Transverse colon (tissue), 4 donors: ENCODE results near the gene HACD1. TPM values are rescaled to one million over a fixed set of nuclear protein-coding genes. Genes with fewer than 3 reads are reported as not detected.
A peak's percentile ranks its signal among the peaks of the same experiment; 100 is the strongest.

Experiments
- DNase-seq: peaks from one replicate; pipeline ENCODE4 v3.0.0-alpha.2; 2019
- H3K27ac ChIP-seq, 4 donors: fragments of 200-600 bp; sonication (generic); 2 replicates each; pipeline ENCODE4 v1.5.1; 2016 to 2018; ENCODE audit warnings: inconsistent platforms in 4 of 4
- H3K27me3 ChIP-seq: fragments of 200-600 bp; sonication (generic); 2 replicates; pipeline ENCODE4 v1.5.1; 2017; ENCODE audit warnings: inconsistent platforms
- H3K36me3 ChIP-seq, 4 donors: fragments of 200-600 bp; sonication (generic); 2 replicates each; pipeline ENCODE4 v1.5.1; 2017 to 2019; ENCODE audit warnings: inconsistent platforms in 4 of 4
- H3K4me1 ChIP-seq, 4 donors: fragments of 200-600 bp; sonication (generic); 2 replicates each; pipeline ENCODE4 v1.5.1; 2017 to 2020; ENCODE audit warnings: inconsistent platforms in 4 of 4
- H3K4me3 ChIP-seq, 4 donors: fragments of 200-600 bp; sonication (generic); 1 replicate in 1 of 4; 2 replicates in 3 of 4; pipeline versions ENCODE4 v1.5.1 to v1.6.1; 2017 to 2019; ENCODE audit warnings: inconsistent platforms in 4 of 4
- H3K9me3 ChIP-seq, 2 donors: fragments of 200-600 bp; sonication (generic); 2 replicates each; pipeline ENCODE4 v1.5.1; 2017 to 2019; ENCODE audit warnings: inconsistent platforms in 2 of 2
- CTCF ChIP-seq, 5 experiments: fragments of 200-600 bp in 3 of 5; fragments of 450-650 bp in 2 of 5; sonication (generic) in 3 of 5; IDR thresholded peaks; 1 replicate in 2 of 5; 2 replicates in 3 of 5; pipeline ENCODE4 v1.5.1; 2016 to 2017; ENCODE audit warnings: antibody characterized with exemption in 5 of 5, inconsistent platforms in 3 of 5, mild to moderate bottlenecking in 2 of 5, moderate library complexity in 1 of 5
- EP300 ChIP-seq: sonication (generic); formaldehyde crosslinking; IDR thresholded peaks from one replicate; pipeline ENCODE4 v1.6.1; 2017; ENCODE audit warnings: antibody characterized with exemption, low read depth
- POLR2A ChIP-seq: fragments of 450-650 bp; IDR thresholded peaks from one replicate; pipeline ENCODE4 v1.6.1; 2016; ENCODE audit warnings: antibody characterized with exemption, mild to moderate bottlenecking, moderate library complexity
- POLR2AphosphoS5 ChIP-seq, 3 donors: sonication (generic); formaldehyde crosslinking; IDR thresholded peaks; one replicate each; pipeline ENCODE4 v1.6.1; 2016; ENCODE audit warnings: antibody characterized with exemption in 3 of 3
- WGBS, 2 donors: methylation state at CpG; one replicate each; pipeline ENCODE4 v1.1.5; 2018; ENCODE audit warnings: low coverage in 1 of 2; 5-methylcytosine and 5-hydroxymethylcytosine counted together
- in situ Hi-C, 4 donors: fragments of 200-750 bp; cut with MboI; loops; one replicate each; pipeline versions ENCODE4 v1.15.0 to v1.15.1; 2017; ENCODE audit warnings: low sequenced_read_pairs in 3 of 4, low pct_ligation_motif_present in 1 of 4, low pct_unique_long_range_greater_than_20kb in 1 of 4
- intact Hi-C: fragments of 100-400 bp; cut with DNase I; formaldehyde crosslinking; loops from one replicate; pipeline ENCODE4 v1.15.1; 2023; ENCODE audit warnings: low total_unique reads
- total RNA-seq, 4 donors: library from RNA; depleted of rRNA; stranded (reverse); fragments of >200 nt; gene quantifications; one replicate each; pipeline ENCODE4 v1.1.0, GENCODE V29; 2016

The HACD1 gene
- total RNA-seq, 4 donors from 2014 or later = 6.7 to 52.3 (median 16.5) TPM; not detected in 1

- peak overlapping the region; percentile 84 to 93 (median 91) for H3K27ac ChIP-seq
- peak; percentile 68 for DNase-seq
- in situ Hi-C loops = loop anchor here in 3 of 4 donors (25.0 kb wide), 4 partner anchors 246 to 621 kb away; no protein-coding TSS in a partner anchor
- no peak for TF ChIP-seq CTCF (IDR thresholded peaks at IDR 0.05)
- TF ChIP-seq EP300 = no peak
- no peak for TF ChIP-seq POLR2AphosphoS5 (IDR thresholded peaks at IDR 0.05)
- no peak for TF ChIP-seq POLR2A
- H3K36me3 ChIP-seq = no peaks in the 10 kb centered on the region
- H3K27me3 ChIP-seq = peaks cover 22% of the 10 kb centered on the region
- peak overlapping the region; percentile 80 to 94 (median 82) for H3K4me3 ChIP-seq
- WGBS, 2 donors = 4 to 20% methylated on average over 1 to 24 of the region's 48 CpGs
- H3K9me3 ChIP-seq = no peaks in the 10 kb centered on the region
- H3K4me1 ChIP-seq = peaks cover 0 to 8% (median 6%) of the 10 kb centered on the region in 4 donors
- intact Hi-C loops = no loop called here
Observed at GRCh38 chr10:17616403-17617030, 657 bp downstream of the HACD1 start.

GRCh38 chr10:17609523-17610079 lies 7.6 kb downstream of the HACD1 start:
- Histone ChIP-seq H3K4me3 (no peak overlapping the region), H3K4me1 (peaks cover 0 to 11% (median 6%) of the 10 kb centered on the region in 4 donors), H3K27ac (no peak overlapping the region), H3K36me3 (no peaks in the 10 kb centered on the region), H3K9me3 (no peaks in the 10 kb centered on the region), H3K27me3 (no peaks in the 10 kb centered on the region)
- no peak for DNase-seq
- WGBS, 2 donors = 82 to 84% methylated on average over 8 to 13 of the region's 13 CpGs
- intact Hi-C loops (no loop called here), in situ Hi-C loops (loop anchor here (5.0 to 25.0 kb wide), 9 partner anchors 128 to 628 kb away; no protein-coding TSS in a partner anchor)
- TF ChIP-seq POLR2AphosphoS5 (IDR thresholded peaks at IDR 0.05) (no peak), EP300 (no peak), POLR2A (no peak), CTCF (IDR thresholded peaks at IDR 0.05) (no peak)

- Histone ChIP-seq H3K27ac (no peak overlapping the region), H3K27me3 (no peaks in the 10 kb centered on the region), H3K4me3 (no peak overlapping the region), H3K9me3 (no peaks in the 10 kb centered on the region), H3K4me1 (peaks cover 0 to 11% (median 6%) of the 10 kb centered on the region in 4 donors), H3K36me3 (no peaks in the 10 kb centered on the region)
- 50 to 61% methylated on average over 8 to 9 of the region's 9 CpGs for WGBS, 2 donors
- intact Hi-C loops (loop anchor here (2.0 kb wide), 1 partner anchor 135 kb away; no protein-coding TSS in a partner anchor), in situ Hi-C loops (loop anchor here (5.0 to 25.0 kb wide), 9 partner anchors 130 to 630 kb away; no protein-coding TSS in a partner anchor)
- DNase-seq = no peak
- TF ChIP-seq CTCF (IDR thresholded peaks at IDR 0.05) = peak; percentile 82 to 90 (median 84)
- TF ChIP-seq POLR2A = no peak
Observed at GRCh38 chr10:17607603-17608332, 9.4 kb downstream of the HACD1 start.

GRCh38 chr10:17607060-17607459 lies 10.1 kb downstream of the HACD1 start:
- Histone ChIP-seq H3K4me3 (no peak overlapping the region), H3K27ac (no peak overlapping the region), H3K36me3 (no peaks in the 10 kb centered on the region), H3K27me3 (no peaks in the 10 kb centered on the region), H3K4me1 (peaks cover 0 to 11% (median 6%) of the 10 kb centered on the region in 4 donors), H3K9me3 (no peaks in the 10 kb centered on the region)
- intact Hi-C loops (loop anchor here (2.0 kb wide), 1 partner anchor 136 kb away; no protein-coding TSS in a partner anchor), in situ Hi-C loops (loop anchor here (5.0 to 25.0 kb wide), 9 partner anchors 130 to 630 kb away; no protein-coding TSS in a partner anchor)
- DNase-seq = no peak
- 46 to 54% methylated on average over 2 of the region's 2 CpGs for WGBS, 2 donors
- TF ChIP-seq CTCF (IDR thresholded peaks at IDR 0.05) (no peak), POLR2A (no peak), POLR2AphosphoS5 (IDR thresholded peaks at IDR 0.05) (no peak), EP300 (no peak)
